VCaP (cell line): Measurements from ENCODE around the gene FAM180A.

ENCODE experiments used
- H3K27ac ChIP-seq: fragments of 450-650 bp; 2 replicates; pipeline ENCODE4 v1.5.1; 2017
- TF ChIP-seq, protein P1 (sequence below): fragments of 450-650 bp; conservative IDR thresholded peaks from 2 replicates; pipeline ENCODE4 v1.5.1; 2017; ENCODE audit warnings: mild to moderate bottlenecking, moderate library complexity

The FAM180A gene

DNA sequence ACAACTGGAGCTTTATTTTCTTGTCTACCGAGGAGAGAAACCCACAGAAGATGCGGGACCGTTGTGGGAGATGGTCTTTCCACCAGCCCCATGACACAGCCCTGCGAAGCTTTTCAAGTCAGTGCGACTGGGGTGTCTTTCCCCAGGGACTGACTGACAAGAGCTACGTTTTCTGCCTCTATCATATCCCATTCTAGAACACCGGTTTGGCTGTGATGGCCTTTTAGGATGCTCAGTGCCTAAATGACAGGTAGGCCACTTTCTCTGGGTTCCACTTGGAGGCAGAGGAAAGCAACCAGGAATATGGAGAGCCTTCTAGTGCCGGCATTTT lies 37.5 kb downstream of the FAM180A start:
- no peak overlapping the region for H3K27ac ChIP-seq
- TF ChIP-seq, protein P1, sequence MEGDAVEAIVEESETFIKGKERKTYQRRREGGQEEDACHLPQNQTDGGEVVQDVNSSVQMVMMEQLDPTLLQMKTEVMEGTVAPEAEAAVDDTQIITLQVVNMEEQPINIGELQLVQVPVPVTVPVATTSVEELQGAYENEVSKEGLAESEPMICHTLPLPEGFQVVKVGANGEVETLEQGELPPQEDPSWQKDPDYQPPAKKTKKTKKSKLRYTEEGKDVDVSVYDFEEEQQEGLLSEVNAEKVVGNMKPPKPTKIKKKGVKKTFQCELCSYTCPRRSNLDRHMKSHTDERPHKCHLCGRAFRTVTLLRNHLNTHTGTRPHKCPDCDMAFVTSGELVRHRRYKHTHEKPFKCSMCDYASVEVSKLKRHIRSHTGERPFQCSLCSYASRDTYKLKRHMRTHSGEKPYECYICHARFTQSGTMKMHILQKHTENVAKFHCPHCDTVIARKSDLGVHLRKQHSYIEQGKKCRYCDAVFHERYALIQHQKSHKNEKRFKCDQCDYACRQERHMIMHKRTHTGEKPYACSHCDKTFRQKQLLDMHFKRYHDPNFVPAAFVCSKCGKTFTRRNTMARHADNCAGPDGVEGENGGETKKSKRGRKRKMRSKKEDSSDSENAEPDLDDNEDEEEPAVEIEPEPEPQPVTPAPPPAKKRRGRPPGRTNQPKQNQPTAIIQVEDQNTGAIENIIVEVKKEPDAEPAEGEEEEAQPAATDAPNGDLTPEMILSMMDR: peak; percentile 23; the same call in 1 of the 2 replicates

DNA sequence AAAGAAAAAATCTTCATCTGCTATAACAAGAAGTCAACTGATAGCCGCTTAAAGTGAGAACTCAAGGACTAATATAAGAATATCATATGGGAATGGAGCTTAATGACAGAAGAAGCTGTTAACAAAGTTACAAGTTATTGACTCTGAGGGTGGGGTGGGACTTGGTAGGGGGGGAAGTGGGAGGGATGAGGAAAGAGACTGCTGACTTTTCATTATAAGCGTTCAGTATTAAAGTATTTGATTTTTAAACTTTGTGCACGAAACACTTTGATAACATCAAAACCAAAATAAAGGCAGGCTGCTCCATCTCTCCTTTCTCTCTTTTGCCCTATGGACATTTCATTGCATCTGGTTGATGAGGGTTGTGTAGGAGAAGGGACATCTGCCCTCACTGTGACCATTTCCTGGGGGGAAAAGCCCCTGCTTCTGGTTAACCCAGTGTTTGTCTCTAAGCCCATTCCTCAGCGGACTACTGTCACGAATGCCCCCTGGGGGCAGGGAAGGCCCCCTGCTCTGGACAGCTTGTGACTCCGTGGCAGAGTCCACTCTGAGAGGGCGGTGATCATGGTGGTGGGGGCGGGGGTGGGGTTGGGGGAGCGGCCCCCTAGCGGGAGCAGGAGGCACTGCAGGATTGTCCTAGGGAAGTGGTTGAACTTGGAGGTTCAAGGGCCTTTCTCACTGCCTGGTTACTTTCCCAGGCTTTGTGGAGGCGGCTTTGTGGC lies 38.0 kb downstream of the FAM180A start:
- TF ChIP-seq, protein P1: peak; percentile 68
- H3K27ac ChIP-seq: no peak overlapping the region

DNA sequence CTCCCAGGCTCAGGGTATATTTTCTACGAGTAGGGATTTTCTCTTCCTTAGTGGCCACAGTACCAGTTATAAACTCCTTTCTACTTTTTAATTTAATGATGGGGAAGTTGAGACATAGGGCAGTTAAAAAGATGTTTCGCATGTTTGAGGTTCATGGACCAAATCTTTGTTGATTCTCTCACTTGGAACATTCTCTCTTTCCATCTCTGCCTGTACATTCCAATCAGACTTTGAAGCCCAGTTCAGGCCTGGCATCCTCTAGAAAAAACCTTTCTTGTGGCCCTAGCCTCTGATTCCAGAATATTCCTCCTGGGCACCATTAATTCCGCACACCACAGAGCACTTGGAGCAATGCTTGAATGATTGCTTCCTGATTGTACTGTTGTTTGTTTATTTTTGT lies 39.1 kb downstream of the FAM180A start:
- TF ChIP-seq, protein P1: no peak
- H3K27ac ChIP-seq: no peak overlapping the region

DNA sequence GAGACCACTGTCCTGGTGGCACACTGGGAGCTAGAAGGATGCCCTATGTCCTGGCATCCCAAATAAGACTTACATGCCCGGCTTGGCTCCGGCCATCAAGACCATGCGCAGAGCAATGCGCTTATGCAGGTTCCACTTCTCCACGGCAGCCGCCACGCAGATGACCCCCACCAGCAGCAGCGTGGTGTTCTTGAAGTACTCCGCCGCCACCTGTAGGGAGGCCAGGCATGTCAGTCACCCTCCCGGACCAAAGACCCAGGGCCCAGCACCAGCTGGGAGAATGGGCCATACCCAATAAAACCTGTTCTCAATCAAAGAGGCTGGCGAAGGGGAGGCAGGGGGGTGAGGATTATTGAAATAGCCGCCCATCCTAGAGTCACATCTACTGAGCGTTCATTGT lies 40.6 kb downstream of the FAM180A start:
- no peak overlapping the region for H3K27ac ChIP-seq
- TF ChIP-seq, protein P1: no peak

DNA sequence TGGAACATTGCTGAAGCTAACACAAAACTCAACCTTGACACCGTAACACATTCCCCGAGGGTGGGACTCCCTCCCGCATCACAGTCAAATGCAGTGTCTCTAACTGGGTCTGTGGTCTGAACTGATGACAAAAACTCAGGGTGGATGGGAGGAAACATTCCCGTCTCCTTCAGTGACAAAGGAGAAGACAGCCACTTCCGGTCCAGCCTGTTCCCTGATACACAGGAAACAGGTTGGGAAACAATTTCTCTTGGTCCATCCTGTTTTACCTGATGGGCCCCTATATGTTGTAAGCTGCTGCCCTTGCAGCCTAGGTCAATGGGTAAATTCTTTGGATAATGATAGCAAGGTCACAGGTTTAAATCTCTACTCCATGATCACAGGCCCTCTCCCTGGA lies 41.0 kb downstream of the FAM180A start:
- TF ChIP-seq, protein P1: no peak
- no peak overlapping the region for H3K27ac ChIP-seq

DNA sequence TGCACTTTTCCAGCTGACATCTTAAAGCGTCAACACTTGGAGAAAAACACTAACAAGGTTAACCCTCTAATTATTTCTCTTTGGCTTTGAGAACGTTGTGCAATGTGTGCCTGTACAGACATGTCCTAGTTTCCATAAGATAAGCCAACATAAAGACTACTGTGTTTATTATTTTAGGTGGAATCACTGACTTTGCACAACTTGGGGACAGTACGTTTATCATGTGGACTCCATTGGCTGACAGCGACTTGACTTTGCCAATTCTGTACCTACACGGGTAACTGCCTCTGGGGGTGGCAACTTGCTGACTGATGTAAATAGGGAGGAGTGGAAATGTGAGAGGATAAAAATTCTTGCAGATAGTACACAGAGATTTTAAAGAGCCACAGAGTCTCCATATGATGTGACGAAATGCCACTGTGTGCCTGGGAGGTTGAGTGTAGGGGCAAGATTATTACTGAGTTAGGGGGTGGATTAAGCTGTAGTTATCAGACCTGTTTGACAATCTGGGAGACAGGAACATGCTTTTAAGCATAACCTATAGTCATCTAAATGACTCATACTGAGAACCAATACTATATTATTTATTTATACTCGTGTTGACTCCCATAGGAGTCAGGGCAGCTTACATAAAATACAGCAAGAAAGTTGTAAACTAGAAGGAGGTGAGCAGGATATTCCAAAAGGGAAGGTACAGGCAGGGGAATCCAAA lies 41.6 kb downstream of the FAM180A start:
- TF ChIP-seq, protein P1: no peak

DNA sequence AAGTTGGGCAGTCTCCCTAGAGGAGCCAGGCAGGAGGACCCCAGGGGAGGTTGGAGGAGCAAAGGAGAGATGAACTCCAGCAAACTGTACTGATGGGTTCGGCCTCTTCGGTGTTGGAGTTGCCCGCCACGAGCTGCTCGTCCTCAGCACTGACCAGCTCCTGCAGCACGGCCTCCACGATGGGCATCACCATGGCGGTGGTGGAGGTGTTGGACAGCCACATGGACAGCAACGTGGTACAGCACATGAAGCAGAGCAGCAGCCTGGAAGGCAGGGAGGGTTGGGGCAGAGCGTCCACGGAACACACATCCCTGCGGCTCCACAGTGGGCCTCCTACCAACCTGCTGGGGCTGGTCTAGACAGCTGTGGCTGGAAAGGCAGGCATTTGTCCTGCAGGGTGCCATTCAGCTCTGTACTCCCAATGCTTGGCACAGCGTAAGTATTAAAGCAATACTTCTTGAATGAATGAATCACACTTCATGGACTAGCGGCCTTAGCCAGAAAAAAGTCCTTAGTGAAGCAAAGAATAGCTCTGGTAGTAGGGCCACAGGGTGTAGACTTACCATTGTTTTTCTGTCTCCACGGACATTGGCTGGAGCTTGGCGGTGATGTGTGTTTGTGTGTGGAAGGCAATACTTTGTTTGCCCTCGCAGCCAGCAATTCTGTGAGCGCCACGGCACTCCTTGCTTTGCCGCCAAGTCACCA lies 42.4 kb downstream of the FAM180A start:
- TF ChIP-seq, protein P1: no peak
- H3K27ac ChIP-seq: no peak overlapping the region

More for the DNA sequence above, 41.6 kb downstream of the FAM180A start:
- H3K27ac ChIP-seq: no peak overlapping the region
